GM19023 (cell line): ENCODE results near the gene INSYN1.
"Not testable (repeated sequence)": the region's sequence is repeated elsewhere in the genome, so short reads cannot be mapped to it uniquely, and the experiment has no call there.

ENCODE experiments used
- ATAC-seq: cut with Tn5 transposase; IDR thresholded peaks from one replicate; pipeline ENCODE4 v1.9.1; 2021; ENCODE audit warnings: mild to moderate bottlenecking, moderate library complexity; ENCODE audit not compliant: unreplicated experiment

Gene INSYN1, protein sequence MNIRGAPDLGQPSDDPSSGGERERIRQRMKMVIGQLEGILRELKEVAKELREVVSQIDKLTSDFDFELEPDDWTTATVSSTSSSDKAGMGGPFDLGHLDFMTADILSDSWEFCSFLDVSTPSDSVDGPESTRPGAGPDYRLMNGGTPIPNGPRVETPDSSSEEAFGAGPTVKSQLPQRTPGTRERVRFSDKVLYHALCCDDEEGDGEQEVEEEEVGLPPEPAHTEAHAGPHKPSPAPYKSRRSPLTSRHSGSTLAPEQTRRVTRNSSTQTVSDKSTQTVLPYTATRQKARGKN

GRCh38 chr15:73753250-73754130 is at the start of gene INSYN1:
Gene INSYN1, minus strand, starts transcription at chr15:73753351. Its CDS starts 2,221 bp downstream, at chr15:73751130.
- ATAC-seq, result no peak

GRCh38 chr15:73802431-73803041 is 49.4 kb upstream of the INSYN1 start:
- no peak for ATAC-seq

GRCh38 chr15:73800662-73801345 is 47.7 kb upstream of the INSYN1 start:
- ATAC-seq, result no peak

GRCh38 chr15:73799466-73799865 is 46.3 kb upstream of the INSYN1 start:
- ATAC-seq, result no peak

GRCh38 chr15:73797366-73798158 is 44.4 kb upstream of the INSYN1 start:
- ATAC-seq, result no peak

DNA sequence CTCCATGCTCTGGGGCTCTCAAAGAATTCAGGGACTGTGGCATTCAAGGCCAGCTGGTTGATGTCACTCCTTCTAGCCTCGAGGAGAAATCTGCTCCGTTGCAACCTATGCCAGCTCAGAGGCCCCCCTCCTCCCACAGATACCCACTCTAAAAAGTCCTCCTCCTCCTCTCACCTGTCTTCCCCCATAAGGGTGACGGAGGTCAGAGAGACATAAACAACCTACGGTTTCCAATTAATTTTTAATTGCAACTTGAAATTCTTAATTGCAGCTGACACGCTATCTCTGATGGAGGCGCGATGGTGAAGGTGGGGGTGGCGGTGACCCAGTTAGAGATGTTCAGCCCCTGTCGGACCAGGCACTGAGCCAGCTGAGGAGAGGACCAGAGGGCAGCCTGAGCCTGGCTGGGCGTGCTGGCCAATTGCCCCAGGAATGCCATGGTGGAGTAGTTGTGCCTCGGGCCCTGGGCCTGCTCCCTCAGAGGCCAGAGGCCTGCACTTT is 43.2 kb upstream of the INSYN1 start:
- ATAC-seq, result no peak

GRCh38 chr15:73794443-73795133 is 41.4 kb upstream of the INSYN1 start:
- ATAC-seq, result no peak

GRCh38 chr15:73792899-73793541 is 39.9 kb upstream of the INSYN1 start:
- ATAC-seq, result not testable (repeated sequence)

GRCh38 chr15:73792415-73792814 is 39.3 kb upstream of the INSYN1 start:
- ATAC-seq, result no peak

GRCh38 chr15:73789521-73790240 is 36.5 kb upstream of the INSYN1 start:
- ATAC-seq, result no peak

GRCh38 chr15:73787621-73788020 is 34.5 kb upstream of the INSYN1 start:
- no peak for ATAC-seq

DNA sequence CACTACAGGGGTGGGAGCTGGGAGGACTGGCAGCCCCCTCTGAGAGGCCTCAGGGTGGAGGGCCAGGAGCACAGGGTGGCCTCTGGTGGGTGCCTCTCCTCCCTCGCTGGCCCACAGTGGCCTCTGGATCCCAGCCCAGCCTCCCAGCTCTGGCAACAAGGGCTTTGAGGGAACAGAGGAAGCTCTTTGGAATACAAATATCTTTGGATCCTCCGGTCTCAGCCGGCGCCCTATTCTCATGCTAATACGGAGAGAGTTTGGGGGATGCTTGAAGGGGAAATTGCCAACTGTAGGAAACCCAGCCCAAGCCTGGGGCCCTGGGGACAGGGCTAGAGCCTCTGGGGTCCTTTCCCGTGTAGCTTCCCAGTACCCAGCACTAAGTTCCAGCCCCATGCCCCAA is 33.4 kb upstream of the INSYN1 start:
- ATAC-seq, result no peak

DNA sequence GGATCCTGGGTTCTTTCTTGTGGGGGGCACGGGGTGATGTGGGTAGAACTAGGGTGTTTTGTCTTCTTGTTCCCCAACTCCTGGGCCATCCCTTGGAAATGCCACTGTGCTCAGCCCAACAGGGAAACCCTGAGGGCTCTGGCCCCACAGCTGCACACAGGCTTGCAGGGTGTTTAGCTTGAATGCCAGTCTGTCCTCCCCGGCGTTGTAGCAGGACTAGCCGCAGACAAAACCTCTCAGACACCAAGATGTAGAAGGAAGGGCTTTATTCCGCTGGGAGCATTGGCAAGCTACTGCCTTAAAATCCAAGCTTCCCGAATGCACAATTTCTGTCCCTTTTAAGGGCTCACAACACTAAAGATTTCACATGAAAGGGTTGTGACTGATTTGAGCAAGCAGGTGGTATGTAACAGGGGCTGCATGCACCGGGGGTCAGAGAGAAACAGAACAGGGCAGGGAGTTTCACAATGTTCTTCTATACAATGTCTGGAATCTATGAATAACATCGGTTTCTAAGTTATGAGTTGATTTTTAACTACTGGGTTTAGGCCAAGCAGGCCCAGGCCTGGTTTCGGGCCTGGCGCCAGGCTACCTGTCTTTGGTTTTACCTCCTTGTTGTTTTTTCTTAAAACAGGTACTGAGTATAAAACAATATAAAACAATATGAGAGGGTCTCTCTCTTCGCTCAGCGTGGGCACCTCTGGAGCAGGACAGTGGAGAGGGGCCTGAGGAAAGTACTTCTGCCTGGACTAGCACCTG is 32.3 kb upstream of the INSYN1 start:
- ATAC-seq, result not testable (repeated sequence)

DNA sequence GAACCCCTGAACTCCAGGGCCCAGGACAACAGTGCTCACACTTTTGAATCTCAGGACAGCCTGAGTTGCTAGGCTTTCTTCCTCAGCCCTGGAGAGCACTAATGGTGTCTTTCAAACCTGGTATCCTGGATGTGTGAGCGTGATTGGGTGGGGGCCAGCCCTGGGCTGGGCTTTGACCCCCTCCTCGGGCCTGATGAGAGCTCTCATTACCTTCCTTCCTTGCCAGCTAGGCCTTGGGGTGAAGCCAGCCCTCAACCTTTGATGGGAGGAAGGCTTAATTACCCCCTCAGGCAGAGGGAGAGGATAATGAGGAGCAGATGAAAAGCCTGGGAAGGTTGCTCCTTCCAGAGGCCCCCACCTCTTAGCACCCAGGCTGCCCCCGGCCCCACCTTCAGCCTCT is 31.1 kb upstream of the INSYN1 start:
- no peak for ATAC-seq

DNA sequence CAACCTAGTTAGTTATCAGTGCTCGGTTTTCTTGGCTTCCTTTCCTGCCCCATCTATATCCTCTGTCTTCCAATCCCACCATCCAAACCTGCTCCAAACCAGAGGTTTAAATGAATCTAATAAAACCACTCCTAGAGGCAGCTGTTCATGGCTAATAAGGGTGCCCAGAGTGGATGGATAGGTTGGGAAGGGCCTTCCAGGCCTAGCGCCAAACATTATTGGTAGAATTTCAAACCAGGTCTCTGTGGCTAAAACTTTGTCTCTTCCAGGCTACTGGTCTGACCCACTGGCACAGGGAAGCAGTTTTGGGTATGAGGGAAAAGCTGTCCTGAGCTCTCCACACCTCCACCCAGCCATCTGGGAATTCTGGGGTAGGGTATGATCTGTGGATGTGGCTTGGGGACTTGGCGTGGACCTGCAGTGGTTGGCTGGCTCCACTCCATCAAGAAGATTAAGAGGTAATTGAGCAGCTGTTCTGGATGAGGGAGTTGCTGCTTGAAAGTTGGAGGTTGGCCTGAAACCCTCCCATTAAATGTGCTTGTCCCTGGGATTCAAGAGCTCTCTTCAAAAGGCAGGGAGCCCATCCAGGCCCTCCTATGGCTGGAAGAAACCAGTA is 29.3 kb upstream of the INSYN1 start:
- ATAC-seq, result no peak

DNA sequence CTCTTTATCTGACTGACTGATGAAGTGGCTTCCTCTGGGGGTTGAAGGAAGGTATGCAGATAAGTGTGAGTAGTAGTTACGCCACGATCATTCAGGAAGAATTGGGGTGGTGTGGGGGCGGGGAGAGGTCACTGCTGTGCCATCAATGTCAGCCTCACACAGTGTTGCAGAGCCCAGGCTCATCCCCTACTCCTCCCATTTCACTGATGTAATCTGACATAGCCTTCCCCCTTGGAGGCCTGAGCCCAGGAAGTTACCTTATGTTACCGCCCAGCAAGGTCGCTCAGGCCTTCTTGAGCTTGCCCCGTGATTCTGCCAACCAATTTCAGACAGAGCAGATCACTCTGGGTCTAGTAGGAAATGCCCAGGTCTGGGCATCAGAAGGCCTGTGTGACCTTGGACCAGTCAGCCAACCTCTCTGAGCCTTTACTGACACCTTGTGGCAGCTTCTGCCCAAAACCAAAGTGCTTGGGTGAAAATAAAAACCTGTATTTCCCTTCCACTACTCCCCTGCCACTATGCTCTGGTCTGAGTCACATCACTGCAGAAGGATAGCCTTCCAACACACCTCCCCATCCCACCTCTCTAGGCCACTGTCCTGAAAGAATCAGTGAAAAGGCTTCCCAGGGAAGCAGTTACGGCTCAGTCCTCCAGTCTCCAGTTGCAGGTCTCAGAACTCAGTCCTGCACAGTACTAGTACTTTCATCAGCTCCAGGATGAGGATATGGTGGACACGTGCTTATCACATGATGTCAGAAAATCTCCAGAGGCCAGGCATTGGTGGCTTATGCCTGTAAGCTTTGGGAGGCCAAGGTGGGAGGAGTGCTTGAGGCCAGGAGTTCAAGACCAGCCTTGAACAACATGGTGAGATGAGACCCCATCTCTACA is 28.1 kb upstream of the INSYN1 start:
- no peak for ATAC-seq
